GM21786 (cell line): Measurements from ENCODE around the gene GPATCH11.

ENCODE experiments used
- ATAC-seq: cut with Tn5 transposase; IDR thresholded peaks from one replicate; pipeline ENCODE4 v1.9.1; 2021; ENCODE audit not compliant: unreplicated experiment

The GPATCH11 gene

DNA sequence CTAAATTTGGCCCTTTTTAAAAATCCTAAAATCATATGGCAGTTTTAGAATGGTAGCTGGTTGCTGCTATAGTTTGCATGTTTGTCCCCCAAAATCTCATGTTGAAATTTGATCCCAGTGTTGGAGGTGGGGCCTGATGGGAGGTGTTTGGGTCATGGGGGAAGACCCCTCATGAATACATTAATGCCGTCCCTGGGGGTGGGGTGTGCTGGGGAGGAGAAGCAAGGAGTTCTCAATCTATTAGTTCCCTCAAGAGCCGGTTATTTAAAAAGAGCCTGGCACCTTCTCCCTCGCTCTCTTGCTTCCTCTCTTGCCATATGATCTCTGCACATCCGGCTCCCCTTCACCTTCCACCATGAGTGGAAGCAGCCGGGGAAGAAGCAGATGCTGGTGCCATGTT, 20.8 kb downstream of the GPATCH11 start:
- no peak for ATAC-seq

DNA sequence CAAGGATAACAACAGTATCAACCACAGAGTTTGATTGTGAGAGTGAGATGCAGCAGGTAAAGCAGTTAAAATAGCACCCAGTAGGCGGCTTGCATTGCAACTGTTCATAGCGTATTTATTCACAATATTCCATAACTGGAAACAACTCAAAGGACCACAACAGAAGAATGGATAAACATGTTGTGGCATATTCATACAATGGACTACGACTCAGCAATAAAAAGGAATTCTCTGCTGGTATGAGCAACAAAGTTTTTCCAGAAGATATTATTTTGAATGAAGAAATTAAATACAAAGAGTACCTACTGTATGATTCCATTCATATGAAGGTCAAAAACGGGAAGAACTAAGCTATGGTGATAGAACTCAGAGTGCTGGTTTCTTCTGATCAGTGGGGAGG, 25.2 kb downstream of the GPATCH11 start:
- no peak for ATAC-seq

DNA sequence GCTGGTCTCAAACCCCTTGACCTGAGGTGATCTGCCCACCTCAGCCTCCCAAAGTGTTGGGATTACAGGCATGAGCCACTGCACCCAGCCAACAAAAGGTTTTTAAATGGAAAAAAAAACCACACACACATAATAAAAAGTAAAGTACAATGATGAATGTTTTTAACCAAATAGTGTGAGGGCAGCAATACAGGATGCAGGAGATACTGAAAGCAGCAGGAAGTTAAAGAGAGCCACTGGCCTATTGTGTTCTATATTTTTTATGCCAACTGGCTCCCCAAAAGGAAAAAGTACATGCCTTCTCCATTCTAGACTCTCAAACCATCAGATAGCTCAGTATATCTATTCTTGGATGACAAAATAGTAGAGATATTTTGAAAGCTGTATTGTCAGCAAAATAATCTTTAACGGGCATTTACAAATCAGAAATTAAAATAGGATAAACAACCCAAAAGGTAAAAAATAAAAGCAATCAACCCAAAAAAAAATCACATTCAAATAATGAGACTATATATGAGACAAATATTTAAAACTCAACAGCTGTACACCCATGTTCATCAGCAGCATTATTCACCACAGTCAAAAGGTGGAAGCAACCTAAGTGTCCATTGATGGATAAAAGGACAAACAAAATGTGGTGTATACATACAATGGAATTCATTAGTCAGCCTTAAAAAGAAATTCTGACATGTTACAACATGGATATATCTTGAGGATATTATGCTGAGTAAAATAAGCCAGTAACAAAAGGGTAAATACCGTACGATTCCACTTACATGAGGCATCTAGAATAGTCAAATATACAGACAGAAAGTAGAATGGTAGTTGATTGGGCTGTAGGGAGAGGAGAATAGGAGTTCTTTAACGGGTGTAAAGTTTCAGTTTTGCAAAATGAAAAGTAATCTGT, 26.2 kb downstream of the GPATCH11 start:
- ATAC-seq, result no peak

DNA sequence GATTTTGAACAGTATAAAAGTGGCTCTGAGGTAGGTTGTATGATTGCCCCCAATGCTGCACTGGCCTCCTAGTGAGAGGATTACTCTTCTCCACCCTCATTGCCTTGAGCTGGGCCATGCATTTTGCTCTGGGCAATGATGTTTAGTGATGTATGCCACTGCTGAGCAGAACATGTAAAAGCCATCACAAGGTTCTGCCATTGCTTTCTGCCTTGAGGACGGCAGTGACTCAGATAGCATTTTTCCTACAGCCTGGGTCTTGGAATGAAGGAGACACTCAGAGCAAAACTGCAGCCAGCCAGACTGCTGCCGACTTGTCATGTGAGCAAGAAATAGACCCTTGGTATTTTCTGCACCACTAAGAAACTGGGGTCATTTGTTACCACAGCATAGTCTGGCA, 27.6 kb downstream of the GPATCH11 start:
- no peak for ATAC-seq

DNA sequence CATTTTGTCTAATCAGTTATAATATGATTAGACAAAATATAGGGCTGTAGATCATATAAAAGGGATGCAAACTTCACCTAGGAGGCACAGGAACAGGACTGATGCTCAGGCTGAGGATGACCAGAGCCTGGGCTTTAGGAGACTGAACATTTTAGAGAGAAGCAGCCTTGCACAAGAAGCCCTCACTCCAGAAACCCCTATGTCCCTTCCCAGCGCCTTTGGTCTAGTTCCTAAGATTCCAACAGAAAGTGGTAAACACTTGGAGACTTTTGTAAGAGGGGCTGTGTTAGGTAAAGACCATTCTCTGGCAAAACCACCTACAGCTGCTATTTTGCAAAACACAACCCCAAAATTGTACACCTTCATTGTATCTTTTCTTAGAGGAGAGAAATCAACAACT, 33.2 kb downstream of the GPATCH11 start:
- ATAC-seq, result no peak

DNA sequence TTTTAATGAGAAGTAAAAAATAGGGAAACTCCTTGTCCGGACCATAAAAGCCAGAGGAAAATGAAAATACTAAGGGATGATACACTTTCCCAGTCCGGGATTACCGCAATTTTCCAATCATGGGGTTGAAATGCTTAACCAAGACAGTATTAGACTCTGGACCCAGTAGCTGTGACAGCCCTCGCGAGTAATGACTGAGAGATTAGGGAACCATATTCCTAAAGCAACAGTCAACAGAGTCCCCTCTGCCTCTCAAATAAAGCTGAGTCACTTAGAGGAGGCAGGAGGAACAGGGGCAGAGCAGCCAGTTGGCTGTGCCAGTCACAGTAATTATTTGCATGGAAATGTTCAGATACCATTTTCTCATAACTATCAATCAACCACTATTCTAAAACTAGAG, 34.8 kb downstream of the GPATCH11 start:
- ATAC-seq, result no peak

DNA sequence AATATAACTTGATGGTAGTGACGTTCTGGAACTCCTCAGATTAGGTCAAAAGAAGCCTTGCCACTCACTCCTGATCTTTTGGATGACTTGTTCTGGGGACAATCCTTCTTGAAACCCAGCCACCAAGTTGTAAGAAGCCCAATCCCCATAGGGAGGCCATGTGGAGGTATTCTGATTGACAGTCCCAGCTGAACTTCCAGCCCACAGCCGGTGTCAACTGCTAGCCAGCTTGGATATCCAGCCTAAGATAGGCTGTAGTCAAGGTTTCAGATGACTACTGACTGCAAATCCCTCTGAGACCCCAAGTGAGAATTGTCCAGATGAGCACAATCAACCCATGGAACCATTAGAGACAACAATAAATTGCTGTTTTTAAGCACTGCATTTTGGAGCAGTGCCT, 41.1 kb downstream of the GPATCH11 start:
- ATAC-seq, result no peak

DNA sequence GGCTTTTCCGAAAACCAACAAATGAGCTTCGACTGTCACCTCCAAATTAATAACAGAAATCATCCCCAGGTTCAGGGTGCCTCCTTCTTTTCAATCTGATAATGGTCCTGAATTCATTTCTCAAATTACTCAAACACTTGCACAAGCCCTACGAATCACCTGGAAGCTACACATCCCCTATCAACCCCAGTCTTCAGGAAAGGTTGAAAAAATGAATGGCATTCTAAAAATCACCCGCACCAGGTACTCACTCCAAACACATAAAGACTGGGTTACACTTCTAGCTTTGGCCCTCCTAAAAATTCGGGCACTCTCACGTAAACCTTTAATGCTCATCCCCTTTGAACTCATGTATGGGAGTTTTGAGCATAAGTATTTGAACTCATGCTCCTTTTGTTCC, 48.6 kb downstream of the GPATCH11 start:
- ATAC-seq, result no peak

DNA sequence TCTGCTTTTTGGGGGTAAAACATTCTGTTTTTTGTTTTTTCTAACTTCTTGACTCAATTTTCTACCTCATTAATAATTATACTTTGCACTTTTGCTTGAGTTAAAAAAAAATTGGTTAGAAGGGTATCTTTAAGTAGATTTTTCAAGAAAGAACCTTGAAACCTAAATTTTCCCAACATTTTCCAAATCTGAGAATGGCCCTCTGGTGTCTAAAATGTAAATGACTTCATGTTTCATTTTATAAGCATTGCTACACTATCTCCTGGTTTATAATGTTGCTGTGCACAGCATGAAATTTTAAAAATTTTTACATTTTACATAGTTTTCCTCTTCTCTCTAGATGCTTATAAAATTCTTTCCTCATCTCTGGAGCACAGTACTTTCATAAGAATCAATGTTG, 58.2 kb downstream of the GPATCH11 start:
- no peak for ATAC-seq

DNA sequence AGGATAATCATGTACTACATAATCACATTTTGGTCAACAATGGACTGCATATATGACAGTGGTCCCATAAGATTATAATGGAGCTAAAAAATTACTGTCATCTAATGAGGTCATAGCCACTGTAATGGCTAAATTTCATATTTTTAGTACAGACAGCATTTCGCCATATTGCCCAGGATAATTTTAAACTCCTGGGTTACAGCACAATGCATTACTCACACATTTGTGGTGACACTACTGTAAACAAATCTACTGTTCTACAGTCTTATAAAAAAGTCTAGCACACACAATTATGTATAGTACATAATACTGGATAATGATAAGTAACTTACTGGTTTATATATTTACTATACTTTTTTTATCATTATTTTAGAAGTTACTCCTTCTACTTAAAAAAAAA, 59.7 kb downstream of the GPATCH11 start:
- no peak for ATAC-seq

DNA sequence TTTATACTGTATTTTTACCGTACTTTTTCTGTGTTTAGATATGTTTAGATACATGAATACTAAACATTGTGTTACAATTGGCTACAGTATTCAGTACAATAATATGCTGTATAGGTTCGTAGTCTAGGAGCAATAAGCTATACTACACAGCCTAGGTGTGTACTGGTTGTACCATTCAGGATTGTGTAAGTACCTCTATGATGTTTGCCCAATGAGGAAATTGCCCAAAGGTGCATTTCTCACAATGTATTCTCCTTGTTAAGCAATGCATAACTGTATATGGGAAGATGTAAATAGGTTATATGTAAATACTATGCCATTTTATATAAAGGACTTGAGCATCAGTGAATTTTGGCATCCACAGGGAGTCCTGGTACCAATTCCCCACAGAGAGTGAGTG, 61.7 kb downstream of the GPATCH11 start:
- ATAC-seq, result no peak

DNA sequence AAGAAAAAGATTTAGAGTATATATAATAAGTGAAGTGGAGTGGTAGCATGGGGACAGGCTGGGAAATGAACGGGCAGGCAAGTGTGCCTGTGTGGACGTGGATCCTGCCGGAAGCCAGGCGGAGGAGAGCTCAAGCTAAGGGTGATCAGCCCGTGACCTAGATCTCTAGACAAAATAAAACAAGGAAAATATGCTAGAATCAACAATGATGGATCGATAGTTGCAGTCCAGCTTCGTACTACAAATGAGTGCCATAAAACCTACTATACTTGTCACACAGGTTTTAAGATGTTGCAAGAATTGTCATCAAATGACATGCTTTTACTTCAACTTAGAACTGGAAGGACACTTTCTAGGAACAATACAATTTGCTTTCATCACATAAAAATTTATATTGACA, 64.0 kb downstream of the GPATCH11 start:
- no peak for ATAC-seq
